H1 (cell line): Measurements from ENCODE around the gene LLGL2. TPM values are rescaled to one million over a fixed set of nuclear protein-coding genes. Genes with fewer than 3 reads are reported as not detected.

Experiments used
- CTCF ChIA-PET: fragments of 300-600 bp; sonication (Branson Sonifier 250); formaldehyde crosslinking; loops from one replicate; lab custom pipeline; 2021; ENCODE audit not compliant: partially characterized antibody; lab: Charles Lee
- POLR2A ChIA-PET: fragments of 300-600 bp; sonication (Branson Sonifier 250); formaldehyde crosslinking; loops from one replicate; lab custom pipeline; 2021; ENCODE audit warnings: inconsistent platforms; ENCODE audit not compliant: partially characterized antibody; lab: Charles Lee
- DNase-seq, 2 experiments: peaks; one replicate each; pipeline versions ENCODE4 v3.0.0 to v3.0.0-alpha.2; 2010 to 2022; ENCODE audit warnings: low spot score in 2 of 2, low read depth in 1 of 2, mixed read lengths in 1 of 2
- FAIRE-seq: peaks from 2 replicates; lab custom pipeline; 2011; peaks lifted over from hg19 to GRCh38; lab: Jason Lieb, UNC
- H2AFZ ChIP-seq: 2 replicates; pipeline ENCODE4 v1.8.1; 2012; ENCODE audit warnings: low read length, inconsistent platforms
- H2AK5ac ChIP-seq: 2 replicates; pipeline ENCODE4 v1.6.1; 2013; ENCODE audit warnings: low read depth, low read length
- H2BK120ac ChIP-seq: replicated peaks from 2 replicates; pipeline ENCODE3; 2013; ENCODE audit warnings: low read depth, low read length, inconsistent platforms
- H2BK12ac ChIP-seq: 2 replicates; pipeline ENCODE4 v1.6.1; 2013; ENCODE audit warnings: low read depth, low read length
- H2BK15ac ChIP-seq: 2 replicates; pipeline ENCODE4 v1.6.1; 2013; ENCODE audit warnings: low read length
- H2BK20ac ChIP-seq: 2 replicates; pipeline ENCODE4 v1.6.1; 2013; ENCODE audit warnings: low read length
- H2BK5ac ChIP-seq: 2 replicates; pipeline ENCODE4 v1.6.1; 2013; ENCODE audit warnings: low read depth, low read length
- H3K14ac ChIP-seq: 2 replicates; pipeline ENCODE4 v1.6.1; 2013; ENCODE audit warnings: inconsistent platforms; ENCODE audit not compliant: insufficient read length
- H3K18ac ChIP-seq: 2 replicates; pipeline ENCODE4 v1.6.1; 2013; ENCODE audit warnings: low read length; ENCODE audit errors: extremely low read depth
- H3K23ac ChIP-seq: 2 replicates; pipeline ENCODE4 v1.6.1; 2013; ENCODE audit warnings: inconsistent platforms; ENCODE audit not compliant: insufficient read length
- H3K23me2 ChIP-seq: 2 replicates; pipeline ENCODE4 v1.6.1; 2013; ENCODE audit warnings: low read depth, low read length
- H3K27ac ChIP-seq: 2 replicates; pipeline ENCODE4 v1.6.1; 2011; ENCODE audit warnings: low read depth, low read length, inconsistent platforms
- H3K27me3 ChIP-seq, 4 experiments: replicated peaks in 1 of 4; 1 replicate in 1 of 4; 2 replicates in 3 of 4; pipeline versions ENCODE4 v1.6.1 to v1.8.1; 2011 to 2013; ENCODE audit warnings: low read length in 3 of 4, mild to moderate bottlenecking in 3 of 4, inconsistent platforms in 2 of 4, mixed read lengths in 2 of 4, moderate library complexity in 1 of 4; ENCODE audit not compliant: control insufficient read depth in 3 of 4, insufficient read depth in 3 of 4; ENCODE audit errors: extremely low read depth in 1 of 4
- H3K36me3 ChIP-seq, 4 experiments: 2 replicates each; pipeline versions ENCODE4 v1.6.1 to v1.8.1; 2011 to 2013; ENCODE audit warnings: mild to moderate bottlenecking in 4 of 4, low read length in 3 of 4, moderate library complexity in 2 of 4, control low read depth in 1 of 4, inconsistent platforms in 1 of 4; ENCODE audit not compliant: insufficient read depth in 4 of 4, control insufficient read depth in 2 of 4
- H3K4ac ChIP-seq: replicated peaks from 2 replicates; pipeline ENCODE3; 2013; ENCODE audit warnings: low read length, low read depth, mixed read lengths, inconsistent platforms; ENCODE audit not compliant: insufficient read length
- H3K4me1 ChIP-seq, 4 experiments: replicated peaks in 1 of 4; 1 replicate in 1 of 4; 2 replicates in 3 of 4; pipeline versions ENCODE4 v1.6.1 to v1.8.1; 2011 to 2013; ENCODE audit warnings: low read length in 3 of 4, inconsistent platforms in 2 of 4, mixed read lengths in 1 of 4; ENCODE audit not compliant: insufficient read depth in 4 of 4, control insufficient read depth in 3 of 4
- H3K4me2 ChIP-seq, 2 experiments: 2 replicates each; pipeline versions ENCODE4 v1.6.1 to v1.8.1; 2011 to 2013; ENCODE audit warnings: low read depth in 2 of 2, low read length in 2 of 2, control low read depth in 1 of 2, inconsistent platforms in 1 of 2, mild to moderate bottlenecking in 1 of 2; ENCODE audit not compliant: insufficient read depth in 1 of 2
- H3K4me3 ChIP-seq, 4 experiments: fragments of 200-600, 300-600 bp in 1 of 4; sonication (generic), shearing (Covaris generic), sonication (Bioruptor Twin) in 1 of 4; 2 replicates each; pipeline versions ENCODE4 v1.5.1 to v1.8.1; 2011 to 2016; ENCODE audit warnings: low read length in 4 of 4, low read depth in 3 of 4, control low read depth in 2 of 4, inconsistent platforms in 2 of 4, mild to moderate bottlenecking in 2 of 4, mixed read lengths in 1 of 4, moderate library complexity in 1 of 4; ENCODE audit not compliant: insufficient read depth in 2 of 4; ENCODE audit errors: extremely low read depth in 1 of 4
- H3K56ac ChIP-seq: replicated peaks from 2 replicates; pipeline ENCODE3; 2013; ENCODE audit warnings: low read depth, mild to moderate bottlenecking, mixed read lengths, low read length, inconsistent platforms; ENCODE audit not compliant: insufficient read length
- H3K79me1 ChIP-seq: 2 replicates; pipeline ENCODE4 v1.6.1; 2013; ENCODE audit warnings: low read depth, low read length, control low read depth
- H3K79me2 ChIP-seq, 2 experiments: 2 replicates each; pipeline versions ENCODE4 v1.6.1 to v1.8.1; 2012 to 2013; ENCODE audit warnings: low read length in 2 of 2, mild to moderate bottlenecking in 2 of 2, inconsistent platforms in 1 of 2; ENCODE audit not compliant: insufficient read depth in 2 of 2, control insufficient read depth in 1 of 2
- H3K9ac ChIP-seq, 4 experiments: replicated peaks in 1 of 4; 1 replicate in 1 of 4; 2 replicates in 3 of 4; pipeline versions ENCODE4 v1.6.1 to v1.8.1; 2011 to 2013; ENCODE audit warnings: low read depth in 3 of 4, low read length in 3 of 4, control low read depth in 2 of 4, mild to moderate bottlenecking in 2 of 4, moderate library complexity in 2 of 4, inconsistent platforms in 1 of 4; ENCODE audit errors: extremely low read depth in 1 of 4
- H3K9me3 ChIP-seq, 2 experiments: 2 replicates each; pipeline versions ENCODE4 v1.6.1 to v1.8.1; 2012 to 2013; ENCODE audit warnings: mild to moderate bottlenecking in 2 of 2, moderate library complexity in 2 of 2, control low read depth in 1 of 2, inconsistent platforms in 1 of 2, low read depth in 1 of 2, low read length in 1 of 2, mixed read lengths in 1 of 2; ENCODE audit not compliant: insufficient read depth in 2 of 2
- H4K20me1 ChIP-seq, 2 experiments: replicated peaks in 1 of 2; 2 replicates each; pipeline versions ENCODE3 to v1.8.1; 2011 to 2013; ENCODE audit warnings: inconsistent platforms in 2 of 2, low read length in 2 of 2, mild to moderate bottlenecking in 1 of 2; ENCODE audit not compliant: insufficient read depth in 2 of 2, control insufficient read depth in 1 of 2
- H4K5ac ChIP-seq: 2 replicates; pipeline ENCODE4 v1.6.1; 2013; ENCODE audit warnings: low read length, low read depth, mixed read lengths, inconsistent platforms; ENCODE audit not compliant: insufficient read length
- H4K8ac ChIP-seq: 2 replicates; pipeline ENCODE4 v1.8.0; 2013; ENCODE audit warnings: mild to moderate bottlenecking, moderate library complexity, low read length, inconsistent platforms; ENCODE audit not compliant: insufficient read depth; ENCODE audit errors: extremely low read depth
- H4K91ac ChIP-seq: replicated peaks from 2 replicates; pipeline ENCODE3; 2013; ENCODE audit warnings: low read length, mixed read lengths, inconsistent platforms; ENCODE audit not compliant: insufficient read length
- RAD21 ChIP-seq, 2 experiments: IDR thresholded peaks in 1 of 2; conservative IDR thresholded peaks in 1 of 2; 2 replicates each; pipeline ENCODE4 v1.6.1; 2011; ENCODE audit warnings: low read depth in 2 of 2, low read length in 2 of 2, improper control_type of control experiment in 1 of 2, inconsistent platforms in 1 of 2, mild to moderate bottlenecking in 1 of 2, moderate library complexity in 1 of 2
- WGBS, 2 experiments: shearing (Covaris generic) in 1 of 2; methylation state at CpG; one replicate each; pipeline versions ENCODE4 v1.1.6 to v1.1.7; 2013 to 2015; ENCODE audit warnings: low lambda C conversion rate in 2 of 2, mixed read lengths in 2 of 2, inconsistent platforms in 1 of 2, low coverage in 1 of 2, missing lambda C conversion rate in 1 of 2; ENCODE audit not compliant: insufficient replicate concordance in 2 of 2, insufficient coverage in 1 of 2, insufficient read length in 1 of 2; ENCODE audit errors: extremely low coverage in 1 of 2, missing lambda C conversion rate in 1 of 2; 5-methylcytosine and 5-hydroxymethylcytosine counted together
- polyA plus RNA-seq, 7 experiments: library from polyadenylated mRNA; depleted of rRNA in 3 of 7; stranded (reverse) in 5 of 7; unstranded in 2 of 7; fragments of >200 nt in 5 of 7; fragments of 200-250 nt in 2 of 7; gene quantifications; 1 replicate in 5 of 7; 2 replicates in 1 of 7; 4 replicates in 1 of 7; pipeline versions ENCODE4 v1.2.1 to v1.2.3, GENCODE V29; 2011 to 2013; ENCODE audit warnings: missing spikeins in 2 of 7, mixed read lengths in 2 of 7
- total RNA-seq: library from RNA; stranded (reverse); fragmentation: NEBNext Ultra II Directional; extraction: Animal tissue kit (Norgen Biotek cat#: 25700); gene quantifications from 2 replicates; pipeline ENCODE4 v1.2.1, GENCODE V29; 2021

Gene LLGL2
- total and polyA plus RNA-seq, 2 of the 8 experiments (the other 6 are each of a cell fraction or from before 2014, with no cell fraction given), result 64.5 to 77.1 TPM

DNA sequence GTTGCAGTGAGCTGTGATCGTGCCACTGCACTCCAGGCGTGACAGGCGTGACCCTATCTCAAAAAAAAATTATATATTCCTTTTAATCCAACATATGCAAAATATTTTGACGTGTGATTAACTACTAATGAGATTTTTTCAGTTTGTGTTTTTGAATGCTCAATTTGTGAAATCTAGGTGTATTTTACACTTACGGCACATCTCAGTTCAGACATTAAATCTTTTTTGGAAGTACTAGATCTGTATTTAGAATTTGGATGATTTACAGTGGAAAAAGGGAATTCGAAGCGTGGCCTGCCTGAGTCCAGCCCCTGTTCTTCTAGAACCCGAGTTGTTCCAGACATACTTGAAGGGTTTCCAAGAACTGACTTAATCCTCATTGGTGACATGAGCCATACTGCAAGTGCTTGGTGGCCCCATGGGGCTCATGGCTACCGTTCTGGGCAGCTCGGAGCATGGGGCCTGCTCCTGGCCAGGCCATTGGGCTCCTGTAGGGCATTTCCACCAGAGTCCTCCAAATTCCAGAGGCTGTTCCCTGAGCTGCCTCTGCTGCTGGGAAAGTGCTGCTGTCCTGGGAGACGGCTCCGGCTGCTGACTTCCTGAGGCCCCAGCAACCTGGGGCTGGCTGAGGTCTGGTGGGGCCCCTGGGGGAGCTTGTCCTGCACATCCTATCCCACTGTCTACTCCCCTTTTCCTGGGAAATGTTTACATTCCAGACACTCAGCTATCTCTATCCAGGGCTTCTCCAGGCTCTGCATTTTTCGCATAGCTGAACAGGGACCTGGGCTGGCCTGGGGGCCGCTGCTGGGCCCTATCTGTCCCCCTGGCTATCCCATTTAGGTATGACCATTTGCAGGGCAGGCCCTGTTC lies 27.2 kb downstream of the LLGL2 start:
- H3K36me3 ChIP-seq, result no peaks in the 10 kb centered on the region
- no peaks in the 10 kb centered on the region for H3K79me1 ChIP-seq
- no peak overlapping the region; the same call in 1 of the 2 replicates for H4K8ac ChIP-seq
- peaks cover 10 to 26% (median 16%) of the 10 kb centered on the region in 4 experiments for H3K4me1 ChIP-seq
- H2AK5ac ChIP-seq, result no peak overlapping the region
- ChIA-PET CTCF (interaction anchor here (0.7 to 3.9 kb wide), 19 partner anchors 11 to 659 kb away, joined by 3 to 27 read pairs (median 4); partner anchors contain the start of genes MYO15B, SMIM5 and TSEN54), POLR2A (interaction anchor here (0.7 to 1.2 kb wide), 3 partner anchors 16 to 36 kb away, joined by 3 to 4 read pairs (median 4); no protein-coding TSS in a partner anchor)
- H2BK120ac ChIP-seq, result no peak overlapping the region
- H3K23ac ChIP-seq, result no peak overlapping the region
- H2BK20ac ChIP-seq, result no peak overlapping the region
- H2BK12ac ChIP-seq, result no peak overlapping the region
- H2AFZ ChIP-seq, result no peak overlapping the region
- no peaks in the 10 kb centered on the region for H3K79me2 ChIP-seq
- no peaks in the 10 kb centered on the region for H4K20me1 ChIP-seq
- FAIRE-seq (no peak), DNase-seq (no peak)
- H3K9ac ChIP-seq, result no peak overlapping the region
- 90% methylated on average over 14 of the region's 14 CpGs; no CpG with 5 or more reads in 1 of the 2 experiments for WGBS, 2 experiments
- peaks cover 1% of the 10 kb centered on the region; the same call in 1 of the 2 replicates for H3K23me2 ChIP-seq
- no peak overlapping the region for H4K91ac ChIP-seq
- H3K14ac ChIP-seq, result no peak overlapping the region
- H2BK5ac ChIP-seq, result no peak overlapping the region
- H3K27me3 ChIP-seq, result no peaks in the 10 kb centered on the region
- no peak overlapping the region for H3K4me3 ChIP-seq
- no peak overlapping the region for H3K4me2 ChIP-seq
- no peak overlapping the region for H3K56ac ChIP-seq
- no peaks in the 10 kb centered on the region for H3K9me3 ChIP-seq
- no peak overlapping the region for H4K5ac ChIP-seq
- H3K4ac ChIP-seq, result no peak overlapping the region
- H3K27ac ChIP-seq, result no peak overlapping the region
- H2BK15ac ChIP-seq, result no peak overlapping the region
- H3K18ac ChIP-seq, result no peak overlapping the region
- TF ChIP-seq RAD21 (IDR thresholded peaks at IDR 0.05 in 1 of 2, conservative IDR thresholded peaks at IDR 0.05 in 1 of 2; ENCODE audit: low read depth in 2 of 2, low read length in 2 of 2), result 0 out of 4 replicates have a peak, but pooled peaks of 1 of the 2 experiments have one; percentile 4
